ENCODE data around the gene LAMA1. TPM values are rescaled to one million over a fixed set of nuclear protein-coding genes. Genes with fewer than 3 reads are reported as not detected.
A peak's percentile ranks its signal among the peaks of the same experiment; 100 is the strongest.

The LAMA1 gene
- total and polyA plus RNA-seq, 2 of the 8 experiments (the other 6 are each of a cell fraction or from before 2014, with no cell fraction given): 30.4 to 48.7 TPM

GRCh38 chr18:6920099-6920955 is 197.3 kb downstream of the LAMA1 start:
- ChIA-PET POLR2A (ENCODE audit: partially characterized antibody) (interaction anchor here (1.0 kb wide), 1 partner anchor 27 kb away, joined by 3 read pairs; no protein-coding TSS in a partner anchor), CTCF (ENCODE audit: partially characterized antibody) (interaction anchor here (0.6 to 4.9 kb wide), 56 partner anchors 8 to 981 kb away, joined by 3 to 64 read pairs (median 4); no protein-coding TSS in a partner anchor)
- Histone ChIP-seq H3K4me2 (ENCODE audit: insufficient read depth in 1 of 2, low read depth in 2 of 2, low read length in 2 of 2) (no peak overlapping the region), H2AK5ac (ENCODE audit: low read depth, low read length) (no peak overlapping the region), H2BK5ac (ENCODE audit: low read depth, low read length) (peak overlapping the region; percentile 22; the same call in 1 of the 2 replicates), H3K9ac (replicated peaks in 1 of 4; ENCODE audit: extremely low read depth in 1 of 4, low read depth in 3 of 4, low read length in 3 of 4) (no peak overlapping the region), H4K5ac (ENCODE audit: insufficient read length, low read depth, low read length) (no peak overlapping the region), H2AFZ (ENCODE audit: low read length) (no peak overlapping the region), H2BK15ac (ENCODE audit: low read length) (0 out of 2 replicates have a peak overlapping the region, but pooled peaks have one; percentile 75), H3K36me3 (ENCODE audit: control insufficient read depth in 2 of 4, insufficient read depth in 4 of 4, low read length in 3 of 4) (no peaks in the 10 kb centered on the region), H3K4me3 (ENCODE audit: extremely low read depth in 1 of 4, insufficient read depth in 2 of 4, low read depth in 3 of 4, low read length in 4 of 4) (no peak overlapping the region), H3K79me2 (ENCODE audit: control insufficient read depth in 1 of 2, insufficient read depth in 2 of 2, low read length in 2 of 2) (no peaks in the 10 kb centered on the region), H3K27me3 (replicated peaks in 1 of 4; ENCODE audit: control insufficient read depth in 3 of 4, extremely low read depth in 1 of 4, insufficient read depth in 3 of 4, low read length in 3 of 4) (no peaks in the 10 kb centered on the region), H3K4me1 (replicated peaks in 1 of 4; ENCODE audit: control insufficient read depth in 3 of 4, insufficient read depth in 4 of 4, low read length in 3 of 4) (no peaks in the 10 kb centered on the region), H2BK12ac (ENCODE audit: low read depth, low read length) (peak overlapping the region; percentile 82), H4K8ac (ENCODE audit: extremely low read depth, insufficient read depth, low read length) (peak overlapping the region; percentile 87), H4K91ac (replicated peaks; ENCODE audit: insufficient read length, low read length) (peak overlapping the region; percentile 83), H3K79me1 (ENCODE audit: low read depth, low read length) (no peaks in the 10 kb centered on the region), H3K27ac (ENCODE audit: low read depth, low read length) (no peak overlapping the region), H3K56ac (replicated peaks; ENCODE audit: insufficient read length, low read depth, low read length) (peak overlapping the region; percentile 85), H2BK20ac (ENCODE audit: low read length) (peak overlapping the region; percentile 8; the same call in 1 of the 2 replicates), H3K14ac (ENCODE audit: insufficient read length) (no peak overlapping the region), H3K18ac (ENCODE audit: extremely low read depth, low read length) (peak overlapping the region; percentile 25; the same call in 1 of the 2 replicates), H4K20me1 (replicated peaks in 1 of 2; ENCODE audit: control insufficient read depth in 1 of 2, insufficient read depth in 2 of 2, low read length in 2 of 2) (peaks cover 0 to 2% of the 10 kb centered on the region in 2 experiments), H3K4ac (replicated peaks; ENCODE audit: insufficient read length, low read depth, low read length) (peak overlapping the region; percentile 96), H3K23me2 (ENCODE audit: low read depth, low read length) (peaks cover 3% of the 10 kb centered on the region; the same call in 1 of the 2 replicates), H2BK120ac (replicated peaks; ENCODE audit: low read depth, low read length) (no peak overlapping the region), H3K23ac (ENCODE audit: insufficient read length) (no peak overlapping the region), H3K9me3 (ENCODE audit: insufficient read depth in 2 of 2, low read depth in 1 of 2, low read length in 1 of 2) (no peaks in the 10 kb centered on the region)
- peak; percentile 95 for FAIRE-seq
- peak in 1 of 2 experiments; percentile 87 for DNase-seq (ENCODE audit: low read depth in 1 of 2, low spot score in 2 of 2)
- WGBS, 2 experiments (ENCODE audit: extremely low coverage in 1 of 2, insufficient coverage in 1 of 2, insufficient read length in 1 of 2, insufficient replicate concordance in 2 of 2, low coverage in 1 of 2, low lambda C conversion rate in 2 of 2, missing lambda C conversion rate in 1 of 2): 82% methylated on average over 35 of the region's 37 CpGs; no CpG with 5 or more reads in 1 of the 2 experiments
- TF ChIP-seq HDAC6 (IDR thresholded peaks at IDR 0.05; ENCODE audit: low read depth, low read length) (peak; percentile 79), RAD21 (IDR thresholded peaks at IDR 0.05 in 1 of 2, conservative IDR thresholded peaks at IDR 0.05 in 1 of 2; ENCODE audit: low read depth in 2 of 2, low read length in 2 of 2) (peak; percentile 92 to 96), CTCF (IDR thresholded peaks at IDR 0.05; ENCODE audit: control extremely low read depth in 1 of 3, insufficient read depth in 1 of 3, low read depth in 1 of 3, low read length in 3 of 3) (peak; percentile 11 to 87 (median 84)), POU5F1 (IDR thresholded peaks at IDR 0.05; ENCODE audit: low read depth, low read length) (no peak), TEAD4 (IDR thresholded peaks at IDR 0.05; ENCODE audit: low read depth, low read length) (0 out of 2 replicates have a peak, but pooled peaks have one; percentile 39)

All from H1 (cell line).